Caco-2 (cell line): Measurements from ENCODE around the gene SACS. TPM values are rescaled to one million over a fixed set of nuclear protein-coding genes. Genes with fewer than 3 reads are reported as not detected.
"Not testable (repeated sequence)": the region's sequence is repeated elsewhere in the genome, so short reads cannot be mapped to it uniquely, and the experiment has no call there.

Experiments used
- BruUV-seq: library from RNA; stranded (reverse); fragments of 400-500 nt; replicated peaks from 2 replicates; lab custom pipeline; 2021; lab: Mats Ljungman, UMichigan
- CTCF ChIA-PET: fragments of 300-600 bp; sonication (Branson Sonifier 250); formaldehyde crosslinking; loops from one replicate; lab custom pipeline; 2022; ENCODE audit warnings: antibody characterized with exemption; lab: Charles Lee
- POLR2A ChIA-PET: fragments of 300-600 bp; sonication (Branson Sonifier 250); formaldehyde crosslinking; loops from one replicate; lab custom pipeline; 2022; ENCODE audit warnings: antibody characterized with exemption; lab: Charles Lee
- DNase-seq, 2 experiments: peaks; one replicate each; pipeline versions ENCODE4 v3.0.0 to v3.0.0-alpha.2; 2020 to 2022
- H3K27me3 ChIP-seq: replicated peaks from 2 replicates; pipeline ENCODE4 v1.6.0; 2011; ENCODE audit warnings: low read length; ENCODE audit not compliant: control insufficient read depth, insufficient read depth
- H3K36me3 ChIP-seq: 2 replicates; pipeline ENCODE4 v1.5.1; 2011; ENCODE audit warnings: low read length; ENCODE audit not compliant: control insufficient read depth, insufficient read depth
- H3K4me1 ChIP-seq: fragments of 250-450 bp; sonication (Bioruptor Pico); 2 replicates; pipeline ENCODE4 v1.5.1; 2020; ENCODE audit warnings: mild to moderate bottlenecking
- H3K4me3 ChIP-seq: 2 replicates; pipeline ENCODE4 v1.5.1; 2011; ENCODE audit warnings: low read depth, mild to moderate bottlenecking, control low read depth, low read length
- H3K9me3 ChIP-seq: fragments of 250-450 bp; sonication (Bioruptor Pico); 2 replicates; pipeline ENCODE4 v1.5.1; 2020; ENCODE audit warnings: mild to moderate bottlenecking, moderate library complexity
- H3K27ac Mint-ChIP-seq: one replicate; pipeline ENCODE4 v1.8.0; 2022; ENCODE audit warnings: mixed read lengths; ENCODE audit not compliant: unreplicated experiment
- H3K27me3 Mint-ChIP-seq: one replicate; pipeline ENCODE4 v1.8.0; 2022; ENCODE audit warnings: mixed read lengths; ENCODE audit not compliant: insufficient read depth, unreplicated experiment
- H3K36me3 Mint-ChIP-seq: one replicate; pipeline ENCODE4 v1.8.0; 2022; ENCODE audit warnings: mild to moderate bottlenecking, mixed read lengths; ENCODE audit not compliant: insufficient read depth, unreplicated experiment
- H3K4me1 Mint-ChIP-seq: one replicate; pipeline ENCODE4 v1.8.0; 2022; ENCODE audit warnings: low read depth, mixed read lengths; ENCODE audit not compliant: unreplicated experiment
- H3K4me3 Mint-ChIP-seq: one replicate; pipeline ENCODE4 v1.8.0; 2022; ENCODE audit warnings: mild to moderate bottlenecking, moderate library complexity, mixed read lengths; ENCODE audit not compliant: unreplicated experiment
- H3K9me3 Mint-ChIP-seq: one replicate; pipeline ENCODE4 v1.8.0; 2022; ENCODE audit warnings: mixed read lengths; ENCODE audit not compliant: unreplicated experiment
- CTCF ChIP-seq, 2 experiments: fragments of 200-600 bp in 1 of 2; IDR thresholded peaks; 1 replicate in 1 of 2; 2 replicates in 1 of 2; pipeline versions ENCODE4 v1.5.1 to v1.8.0; 2011 to 2022; ENCODE audit warnings: antibody characterized with exemption in 1 of 2, control low read depth in 1 of 2, inconsistent platforms in 1 of 2, low read depth in 1 of 2, low read length in 1 of 2, mild to moderate bottlenecking in 1 of 2, moderate library complexity in 1 of 2; ENCODE audit not compliant: insufficient read depth in 1 of 2, severe bottlenecking in 1 of 2, unreplicated experiment in 1 of 2
- intact Hi-C: fragments of 100-400 bp; cut with micrococcal nuclease; formaldehyde crosslinking; loops from one replicate; pipeline ENCODE4 v1.10.0; 2022; ENCODE audit not compliant: unreplicated experiment
- total RNA-seq: library from RNA; stranded (reverse); gene quantifications from 2 replicates; pipeline ENCODE4 v1.2.3, GENCODE V29; 2022

The SACS gene
- total RNA-seq, 1 experiment from 2014 or later = 4.5 TPM

DNA sequence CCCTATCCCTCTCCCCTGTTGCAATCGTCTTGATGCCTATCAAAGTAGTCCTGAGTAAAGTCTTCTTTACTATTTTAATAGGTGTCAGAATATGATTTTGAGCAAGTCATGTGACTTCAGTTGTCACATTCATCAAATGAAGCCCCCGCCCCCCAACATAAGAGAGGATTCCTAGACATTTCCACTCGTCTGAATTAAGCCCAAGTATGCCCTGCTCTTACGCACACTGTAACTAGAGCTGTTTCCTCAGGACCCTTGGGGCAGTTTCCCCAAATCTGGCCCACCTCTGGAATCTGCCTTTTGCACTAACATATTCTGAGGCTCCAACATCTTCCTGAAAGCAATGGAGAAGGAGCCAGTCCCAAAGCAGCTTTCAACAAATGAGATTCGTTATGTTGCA is 25.5 kb downstream of the SACS start:
- Histone ChIP-seq H3K9me3 (no peaks in the 10 kb centered on the region), H3K4me3 (no peak overlapping the region), H3K27me3 (no peaks in the 10 kb centered on the region), H3K36me3 (no peaks in the 10 kb centered on the region), H3K4me1 (no peaks in the 10 kb centered on the region)
- CTCF ChIA-PET = no interaction called here
- H3K4me1 Mint-ChIP-seq = peaks cover 6% of the 10 kb centered on the region
- peaks cover 3% of the 10 kb centered on the region for H3K27me3 Mint-ChIP-seq
- no TSS peak for BruUV-seq
- H3K9me3 Mint-ChIP-seq = no peaks in the 10 kb centered on the region
- DNase-seq = no peak
- H3K27ac Mint-ChIP-seq = no peak overlapping the region
- POLR2A ChIA-PET = no interaction called here
- no peaks in the 10 kb centered on the region for H3K36me3 Mint-ChIP-seq
- no peak overlapping the region for H3K4me3 Mint-ChIP-seq
- intact Hi-C loops = no loop called here
- no peak for TF ChIP-seq CTCF (IDR thresholded peaks at IDR 0.05; ENCODE audit: insufficient read depth in 1 of 2, low read depth in 1 of 2, low read length in 1 of 2, severe bottlenecking in 1 of 2, unreplicated experiment in 1 of 2)

DNA sequence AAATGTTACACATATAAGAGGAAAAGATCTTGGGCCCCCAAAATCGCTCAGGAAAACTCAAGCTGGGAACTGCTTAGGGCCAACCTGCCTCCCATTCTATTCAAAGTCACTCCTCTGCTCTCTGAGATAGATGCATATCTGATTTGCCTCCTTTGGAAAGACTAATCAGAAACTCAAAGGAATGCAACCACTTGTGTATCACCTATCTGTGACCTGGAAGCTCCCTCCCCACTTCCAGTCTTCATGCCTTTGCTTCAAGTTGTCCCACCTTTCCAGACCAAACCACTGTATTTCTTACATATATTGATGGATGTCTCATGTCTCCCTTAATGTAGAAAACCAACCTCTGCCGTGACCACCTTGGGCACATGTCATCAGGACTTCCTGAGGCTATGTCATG is 32.3 kb downstream of the SACS start:
- H3K36me3 ChIP-seq, H3K27me3 ChIP-seq, CTCF ChIA-PET, H3K4me1 ChIP-seq, H3K27me3 Mint-ChIP-seq, POLR2A ChIA-PET, H3K4me1 Mint-ChIP-seq, BruUV-seq, H3K36me3 Mint-ChIP-seq, H3K4me3 ChIP-seq, H3K27ac Mint-ChIP-seq, H3K4me3 Mint-ChIP-seq, H3K9me3 ChIP-seq, DNase-seq, intact Hi-C loops: not testable (repeated sequence)
- peaks cover 17% of the 10 kb centered on the region for H3K9me3 Mint-ChIP-seq

GRCh38 chr13:23399347-23399746 is 34.2 kb downstream of the SACS start:
- H3K27me3 ChIP-seq = no peaks in the 10 kb centered on the region
- peaks cover 17% of the 10 kb centered on the region for H3K9me3 Mint-ChIP-seq
- peaks cover 1% of the 10 kb centered on the region for H3K27me3 Mint-ChIP-seq
- no peak overlapping the region for H3K4me3 ChIP-seq
- no peaks in the 10 kb centered on the region for H3K36me3 Mint-ChIP-seq
- POLR2A ChIA-PET = no interaction called here
- no peak overlapping the region for H3K4me3 Mint-ChIP-seq
- no peak for TF ChIP-seq CTCF (IDR thresholded peaks at IDR 0.05; ENCODE audit: insufficient read depth in 1 of 2, low read depth in 1 of 2, low read length in 1 of 2, severe bottlenecking in 1 of 2, unreplicated experiment in 1 of 2)
- H3K36me3 ChIP-seq = no peaks in the 10 kb centered on the region
- CTCF ChIA-PET = no interaction called here
- H3K27ac Mint-ChIP-seq = no peak overlapping the region
- peaks cover 6% of the 10 kb centered on the region for H3K4me1 Mint-ChIP-seq
- H3K4me1 ChIP-seq = 0 out of 2 replicates have a peak, but pooled peaks cover under 1% of the 10 kb centered on the region
- intact Hi-C loops = no loop called here
- H3K9me3 ChIP-seq = peaks cover 8% of the 10 kb centered on the region
- no peak for DNase-seq
- BruUV-seq = no TSS peak

DNA sequence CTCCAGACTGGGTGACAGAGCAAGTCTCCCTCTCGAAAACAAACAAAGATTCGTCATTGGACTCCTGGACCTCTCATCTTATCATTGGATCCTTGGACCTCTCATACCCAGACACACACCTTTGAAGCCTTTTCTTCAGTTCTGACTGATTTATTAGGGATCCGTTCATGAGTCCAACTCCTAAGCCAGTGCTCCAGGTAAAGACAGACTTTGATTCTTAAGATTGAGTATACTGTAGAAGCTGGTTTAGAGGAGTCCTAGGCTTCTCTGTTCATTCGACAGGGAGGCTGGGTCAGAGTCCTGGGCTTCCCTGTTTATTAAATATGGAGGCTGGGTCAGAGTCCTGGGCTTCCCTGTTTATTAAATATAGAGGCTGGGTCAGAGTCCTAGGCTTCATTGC is 38.7 kb downstream of the SACS start:
- no TSS peak for BruUV-seq
- Histone ChIP-seq H3K9me3 (peaks cover 7% of the 10 kb centered on the region), H3K4me1 (peaks cover 4% of the 10 kb centered on the region; the same call in 1 of the 2 replicates), H3K27me3 (no peaks in the 10 kb centered on the region), H3K36me3 (no peaks in the 10 kb centered on the region), H3K4me3 (no peak overlapping the region)
- H3K36me3 Mint-ChIP-seq = no peaks in the 10 kb centered on the region
- H3K9me3 Mint-ChIP-seq = peaks cover 13% of the 10 kb centered on the region
- no peak for TF ChIP-seq CTCF (IDR thresholded peaks at IDR 0.05; ENCODE audit: insufficient read depth in 1 of 2, low read depth in 1 of 2, low read length in 1 of 2, severe bottlenecking in 1 of 2, unreplicated experiment in 1 of 2)
- intact Hi-C loops = no loop called here
- H3K4me3 Mint-ChIP-seq = no peak overlapping the region
- CTCF ChIA-PET = no interaction called here
- no peaks in the 10 kb centered on the region for H3K4me1 Mint-ChIP-seq
- no peak for DNase-seq
- H3K27ac Mint-ChIP-seq = no peak overlapping the region
- H3K27me3 Mint-ChIP-seq = no peaks in the 10 kb centered on the region
- POLR2A ChIA-PET = no interaction called here
